Activated T-cell treated with anti-CD3 and anti-CD28 coated beads, Interleukin-2, amount 50 U/mL, for 48 hours (primary cell): ENCODE data around the gene STK40.

Source experiments
- DNase-seq, 2 experiments: peaks; one replicate each; pipeline ENCODE4 v3.0.0-alpha.2; 2020

STK40 gene

DNA sequence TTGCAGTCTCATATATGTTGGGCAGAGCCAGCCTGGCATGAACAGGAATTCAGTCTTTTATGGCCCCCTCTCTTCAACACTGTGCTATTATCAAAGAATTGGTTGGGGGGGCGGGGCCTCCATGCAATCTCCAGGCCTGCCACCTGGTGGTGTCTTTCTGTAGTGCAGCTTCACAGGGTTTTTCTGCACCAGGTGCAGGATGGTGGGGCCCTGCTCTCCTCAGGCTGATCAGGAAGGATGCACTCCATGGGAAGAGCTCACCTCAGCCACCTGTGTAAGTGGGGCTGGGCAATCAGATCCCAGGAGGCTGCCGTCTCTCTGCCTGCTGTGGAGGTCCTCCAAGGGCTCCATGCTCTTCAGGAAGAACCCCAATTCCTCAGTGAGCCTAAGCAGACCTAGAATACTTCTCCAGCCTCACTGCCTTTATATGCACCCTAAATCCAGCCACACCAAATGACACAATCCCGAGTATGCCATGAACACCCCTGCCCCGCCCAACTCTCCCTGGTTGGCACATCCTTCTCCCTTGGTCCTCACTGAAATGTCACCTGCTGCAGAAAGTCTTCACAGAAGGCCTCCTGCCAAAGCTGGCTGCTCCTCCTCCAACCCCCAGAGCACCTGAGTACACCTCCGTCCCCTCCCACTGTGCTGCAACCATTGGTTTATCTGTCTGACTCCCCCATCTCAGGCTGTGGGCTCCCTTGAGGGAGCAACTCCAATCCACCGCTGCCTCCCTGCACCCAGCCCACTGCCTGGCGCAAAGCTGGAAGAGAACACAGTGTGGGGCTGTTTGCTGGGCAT lies 16.5 kb downstream of the STK40 start:
- peak; percentile 90 to 93 for DNase-seq

DNA sequence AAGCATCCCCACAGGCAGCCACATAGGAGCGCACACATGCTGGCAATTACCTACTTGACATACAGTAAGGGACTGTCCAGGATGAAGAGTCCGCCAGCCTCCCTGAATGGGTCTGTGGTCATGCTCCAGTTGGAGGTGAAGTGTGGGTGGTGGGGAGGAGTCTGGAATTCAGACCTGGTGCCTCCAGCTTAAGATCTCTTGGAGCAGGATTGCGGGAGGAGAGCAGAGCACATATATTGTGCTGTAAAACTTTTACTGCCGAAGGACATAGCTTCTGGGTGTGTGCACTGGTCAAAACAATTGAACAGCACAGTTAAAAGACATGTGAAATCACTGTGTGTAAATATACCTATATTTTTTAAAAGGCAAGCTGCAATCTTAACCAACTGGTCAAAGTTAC lies 17.9 kb downstream of the STK40 start:
- DNase-seq = no peak

DNA sequence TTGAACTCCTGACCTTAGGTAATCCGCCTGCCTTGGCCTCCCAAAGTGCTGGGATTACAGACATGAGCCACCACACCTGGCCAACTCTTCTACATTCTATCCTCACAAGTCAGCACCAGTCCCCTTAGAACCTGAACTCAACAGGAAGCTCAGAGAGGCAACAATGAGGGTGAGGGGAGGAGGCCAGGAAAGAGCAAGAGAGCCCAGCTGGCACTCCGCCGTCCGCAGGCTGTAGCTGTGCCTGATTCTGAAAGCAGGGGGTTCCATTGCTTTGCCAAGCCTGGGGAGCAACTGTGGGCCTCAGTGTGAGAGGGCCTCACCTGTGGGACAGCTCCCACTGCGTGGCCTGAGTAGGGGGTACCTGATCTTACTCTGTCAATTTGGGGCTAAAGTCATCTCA lies 18.7 kb downstream of the STK40 start:
- no peak for DNase-seq

DNA sequence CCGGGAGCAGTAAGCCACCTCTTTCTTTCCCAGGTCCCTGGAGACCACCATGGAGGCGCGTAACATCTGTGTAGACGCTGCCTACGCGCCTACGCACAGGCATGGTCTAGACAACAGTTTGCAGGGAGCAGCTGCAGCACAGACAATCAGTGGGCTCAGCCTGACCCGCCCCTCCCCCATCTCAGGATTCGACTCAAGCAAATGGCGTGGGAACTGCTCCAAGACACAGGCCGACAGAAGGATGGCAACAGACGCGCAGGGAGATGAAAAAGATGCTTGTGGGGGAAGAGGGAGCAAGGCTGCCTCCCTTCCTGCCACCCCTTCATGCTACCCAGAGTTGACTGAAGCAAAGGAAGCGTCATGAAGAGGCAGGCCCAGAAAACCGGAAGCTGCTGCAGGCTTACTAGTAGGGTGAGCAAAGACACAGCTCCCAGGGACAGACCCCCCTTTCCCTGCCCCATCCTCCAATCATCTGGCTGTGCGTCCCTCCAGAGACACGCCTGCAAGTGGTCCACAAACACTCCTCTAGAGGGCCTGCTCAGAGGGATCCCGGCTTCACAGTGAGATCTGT lies 19.5 kb downstream of the STK40 start:
- peak; percentile 59 to 61 for DNase-seq

DNA sequence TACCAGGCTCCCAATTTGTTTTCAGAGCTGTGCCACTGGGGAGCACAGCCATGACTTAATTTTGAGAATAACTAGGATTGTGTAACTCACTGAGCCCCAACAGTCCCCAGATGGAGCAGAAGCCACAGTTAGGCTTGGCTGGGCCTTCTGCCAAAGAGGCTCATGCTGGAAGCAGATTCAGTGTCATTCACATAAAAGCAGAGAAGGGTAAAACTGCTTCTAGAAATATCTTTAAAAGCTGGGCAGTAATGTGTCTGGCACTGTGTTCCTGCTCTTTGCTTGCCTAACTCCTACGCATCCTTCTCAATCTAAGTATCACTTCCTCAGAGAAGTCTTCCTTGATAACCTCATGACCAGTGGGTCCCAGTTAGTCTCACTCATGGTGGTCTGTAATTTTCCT lies 20.3 kb downstream of the STK40 start:
- no peak for DNase-seq

DNA sequence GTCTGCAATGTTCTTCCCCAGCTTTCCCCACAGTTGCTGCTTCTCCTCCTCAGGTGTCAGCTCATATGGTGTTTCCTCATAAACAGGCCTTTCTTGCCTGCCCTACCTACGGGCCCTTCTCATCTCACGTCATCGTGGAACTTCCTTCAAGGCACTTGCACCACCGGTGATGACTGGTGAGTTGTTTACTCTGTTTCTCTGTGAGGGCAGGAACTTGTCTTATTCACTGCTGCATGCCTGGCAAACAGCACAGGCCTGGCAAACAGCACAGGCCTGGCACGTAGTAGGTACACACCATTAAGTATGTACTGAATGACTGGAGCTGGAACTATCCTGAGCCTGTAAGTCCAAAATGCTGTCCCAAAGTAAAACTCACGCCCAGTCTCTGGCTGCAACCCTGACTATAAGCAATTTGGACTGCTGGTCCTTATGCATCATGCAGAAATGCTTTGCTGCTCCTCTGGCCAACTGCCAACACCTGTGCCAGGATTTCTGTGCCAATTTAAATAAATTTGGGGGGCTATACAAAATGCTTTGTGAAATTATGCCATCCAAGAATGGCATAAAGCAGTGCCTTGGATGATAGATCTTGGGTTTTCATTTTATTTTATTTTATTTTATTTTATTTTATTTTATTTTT lies 25.7 kb downstream of the STK40 start:
- DNase-seq = no peak

DNA sequence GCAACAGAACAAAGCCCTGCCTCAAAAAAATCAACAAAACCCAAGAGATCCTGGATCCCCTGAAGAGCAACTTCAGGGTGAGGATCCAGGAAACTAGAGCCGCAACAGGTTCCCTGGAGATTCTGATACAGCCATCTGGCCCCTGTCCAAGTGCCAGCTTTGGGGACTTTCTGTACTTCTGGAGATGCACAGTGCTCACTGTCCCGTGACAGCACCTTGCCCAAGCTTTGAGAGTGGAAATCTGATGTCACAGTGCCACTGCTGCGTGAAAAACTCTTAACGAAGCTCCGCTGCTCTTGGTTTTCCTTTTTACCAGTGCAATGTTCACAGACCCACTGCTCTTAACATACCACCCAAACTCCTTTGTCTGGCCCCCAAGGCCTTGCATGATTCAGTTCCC lies 26.3 kb downstream of the STK40 start:
- no peak for DNase-seq

DNA sequence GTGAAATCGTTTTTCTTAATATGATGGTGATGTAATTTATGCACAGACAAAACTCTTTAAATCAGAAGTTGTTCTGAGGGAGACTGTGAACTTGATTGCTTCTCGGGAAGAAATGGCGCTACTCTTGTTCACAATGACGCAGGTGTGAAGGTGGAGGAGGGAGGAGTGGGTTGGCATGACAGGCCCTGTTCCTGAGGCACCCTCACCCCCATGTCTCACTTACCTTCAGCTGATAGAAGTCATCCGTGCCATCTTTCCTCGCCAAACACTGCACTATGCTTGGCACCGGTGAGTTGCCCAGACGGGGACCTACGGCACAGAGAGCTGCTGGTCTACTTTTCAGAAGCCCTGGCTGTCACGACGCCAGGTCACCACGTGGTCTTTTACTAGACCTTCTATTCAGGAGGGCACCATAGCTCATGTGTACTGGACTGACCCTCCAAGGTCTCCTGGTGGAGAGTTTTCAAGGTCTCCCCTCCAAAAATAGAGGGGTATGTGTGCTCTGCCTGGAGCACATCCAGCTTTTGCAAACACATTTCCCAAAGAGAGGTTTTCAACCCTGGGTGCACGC lies 27.1 kb downstream of the STK40 start:
- DNase-seq = no peak

DNA sequence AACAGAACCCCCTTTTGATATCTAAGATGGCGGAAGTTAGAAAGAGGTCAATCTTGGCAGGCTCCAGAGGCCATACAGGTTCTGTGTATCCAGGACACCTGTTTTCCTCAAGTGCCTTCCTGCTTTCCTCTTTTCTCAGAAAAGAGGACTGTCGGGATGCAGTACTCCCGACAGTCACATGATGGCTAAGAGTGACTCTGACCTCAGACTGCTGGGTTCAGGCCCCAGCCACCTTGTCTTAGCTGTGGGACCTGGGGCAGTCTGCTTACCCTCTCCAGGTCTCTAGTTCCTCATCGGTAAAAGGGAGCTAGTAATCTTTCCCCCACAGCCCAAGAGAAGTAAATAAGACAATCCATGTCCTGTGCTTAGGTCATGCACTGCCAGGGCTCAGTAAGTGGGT lies 29.9 kb downstream of the STK40 start:
- DNase-seq = no peak

DNA sequence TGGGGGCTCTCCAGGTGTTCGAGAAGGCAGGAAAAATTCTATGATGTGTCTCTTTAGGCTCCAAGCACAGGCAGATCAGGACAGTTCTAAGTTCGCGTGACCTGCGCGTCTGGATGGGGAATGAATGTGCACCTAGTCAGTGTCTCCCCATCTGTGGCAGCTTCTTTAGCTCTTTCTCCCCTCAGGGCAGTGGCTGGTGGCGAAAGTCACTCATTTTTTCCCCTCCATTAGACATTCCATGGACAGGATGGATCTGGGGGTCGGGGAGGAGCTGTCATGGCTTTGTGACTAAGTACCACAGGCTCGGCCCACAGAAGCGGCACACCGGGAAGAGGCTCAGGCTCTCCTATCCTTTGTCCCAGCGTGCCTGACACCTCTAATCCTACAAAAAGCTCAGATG lies 31.2 kb downstream of the STK40 start:
- no peak for DNase-seq

DNA sequence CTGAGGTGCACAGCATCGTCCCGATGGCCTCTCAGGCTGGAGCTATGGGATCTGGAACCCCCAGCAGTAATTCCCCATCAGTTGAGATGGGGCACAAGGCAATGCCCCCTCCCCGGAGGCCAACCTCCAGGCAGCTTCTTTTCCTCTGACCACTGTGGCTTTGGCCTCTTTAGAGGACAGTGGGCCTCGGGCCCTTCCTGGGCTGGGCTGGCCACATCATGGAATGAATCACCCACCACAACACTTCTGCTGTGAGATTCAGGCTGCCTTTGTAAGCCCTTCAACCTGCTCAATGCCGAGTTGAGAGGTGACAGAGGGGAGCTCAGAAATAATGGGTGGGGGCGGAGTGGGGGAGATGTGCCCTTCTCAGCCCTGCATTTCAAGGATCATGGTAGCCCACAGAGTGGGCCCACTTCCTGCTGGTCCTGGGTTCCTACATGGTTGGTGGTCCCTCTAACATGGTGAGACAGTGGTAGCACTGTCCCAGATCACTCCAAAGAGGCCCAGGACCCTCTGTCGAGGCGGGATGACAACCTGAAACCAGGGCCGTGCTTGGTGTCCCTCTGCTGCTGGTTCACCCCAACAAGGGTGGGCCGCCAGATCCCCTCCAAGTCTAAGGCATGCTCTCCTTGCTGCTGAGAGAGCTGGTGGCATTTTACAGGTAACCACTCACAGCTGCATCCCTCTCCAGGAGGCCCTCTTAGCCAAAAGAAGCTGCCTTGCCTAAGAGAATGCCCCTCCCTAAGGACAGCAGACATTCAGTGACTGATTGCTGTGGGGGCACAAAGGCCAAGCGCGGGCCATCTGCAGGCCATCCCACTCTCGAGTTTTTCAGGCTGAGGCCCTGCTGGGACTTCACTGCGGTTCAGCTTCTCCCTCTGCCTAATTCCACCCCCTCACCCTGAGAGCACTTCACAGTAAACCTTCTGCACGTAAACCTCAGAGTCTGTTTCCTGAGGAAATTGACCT lies 32.5 kb downstream of the STK40 start:
- no peak for DNase-seq

DNA sequence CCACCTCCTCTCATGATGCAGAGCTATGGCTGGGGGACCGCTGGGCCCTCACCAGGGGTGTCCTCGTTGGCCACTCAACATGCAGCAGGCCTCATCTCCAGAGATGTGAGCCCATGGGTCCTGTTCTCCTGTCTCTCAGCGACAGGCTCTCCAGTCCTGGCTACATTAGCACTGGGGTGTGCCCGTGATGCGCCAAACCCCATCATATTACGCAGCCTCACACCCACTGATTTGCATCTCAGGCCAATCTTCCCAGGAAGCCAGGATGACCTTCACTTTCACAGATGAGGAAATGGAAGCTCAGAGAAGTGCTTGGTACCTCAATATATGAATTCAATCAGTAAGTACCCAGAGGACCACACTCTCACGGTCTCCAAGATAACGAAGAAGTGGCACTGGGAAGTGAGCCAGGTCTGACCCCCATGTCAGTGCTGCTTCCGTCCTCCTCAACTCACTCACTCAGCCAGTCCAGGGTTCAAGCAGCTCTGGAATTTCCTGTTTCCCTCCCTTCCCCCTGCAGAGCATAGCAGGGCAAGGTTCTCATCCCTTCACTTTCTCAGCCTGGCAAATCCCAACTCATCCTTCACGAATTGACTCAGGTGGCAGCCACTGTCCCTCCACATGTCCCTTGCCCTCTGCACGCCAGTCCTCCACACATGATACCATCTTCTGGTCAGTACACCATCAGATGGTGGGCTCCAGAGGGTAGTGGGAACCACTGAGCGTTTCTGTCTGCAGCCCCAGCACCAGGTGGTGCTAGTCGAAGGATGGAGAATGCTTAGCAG lies 33.4 kb downstream of the STK40 start:
- DNase-seq = no peak

DNA sequence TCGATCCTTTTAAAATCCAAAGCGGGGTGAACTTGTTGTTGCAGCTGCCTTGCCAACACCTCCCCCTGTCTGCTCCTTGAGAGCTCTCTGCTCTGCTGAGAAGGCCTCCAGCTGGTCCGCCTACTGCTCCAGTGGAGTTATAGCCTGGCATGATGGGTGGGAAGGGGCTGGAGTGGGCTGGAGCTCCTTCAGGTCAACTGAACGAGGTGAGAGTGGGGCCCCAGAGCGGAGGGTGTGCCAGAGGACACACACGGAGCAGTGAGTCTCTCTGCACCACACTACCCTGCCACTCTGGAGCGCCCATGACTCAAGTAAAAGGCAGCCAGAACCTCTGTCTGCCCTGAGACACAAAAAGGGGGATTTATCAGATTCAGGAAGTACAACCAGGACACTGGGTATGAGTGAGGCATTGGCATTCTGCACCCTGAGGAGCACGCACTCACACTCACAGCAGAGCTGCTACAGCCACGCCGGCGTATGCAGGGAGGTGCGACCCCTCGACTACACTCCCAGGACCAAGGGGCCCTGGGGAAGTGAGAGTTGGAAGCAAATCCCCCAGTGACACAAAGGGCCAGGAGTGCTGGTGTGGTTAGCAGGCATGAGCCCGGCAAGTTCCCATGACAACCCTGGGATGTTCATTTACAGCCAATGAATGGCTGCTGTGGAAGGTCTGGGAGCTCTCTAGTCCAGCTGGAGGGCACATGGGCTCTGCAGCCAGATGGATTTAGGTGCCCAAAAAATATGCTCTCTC lies 34.3 kb downstream of the STK40 start:
- no peak for DNase-seq

DNA sequence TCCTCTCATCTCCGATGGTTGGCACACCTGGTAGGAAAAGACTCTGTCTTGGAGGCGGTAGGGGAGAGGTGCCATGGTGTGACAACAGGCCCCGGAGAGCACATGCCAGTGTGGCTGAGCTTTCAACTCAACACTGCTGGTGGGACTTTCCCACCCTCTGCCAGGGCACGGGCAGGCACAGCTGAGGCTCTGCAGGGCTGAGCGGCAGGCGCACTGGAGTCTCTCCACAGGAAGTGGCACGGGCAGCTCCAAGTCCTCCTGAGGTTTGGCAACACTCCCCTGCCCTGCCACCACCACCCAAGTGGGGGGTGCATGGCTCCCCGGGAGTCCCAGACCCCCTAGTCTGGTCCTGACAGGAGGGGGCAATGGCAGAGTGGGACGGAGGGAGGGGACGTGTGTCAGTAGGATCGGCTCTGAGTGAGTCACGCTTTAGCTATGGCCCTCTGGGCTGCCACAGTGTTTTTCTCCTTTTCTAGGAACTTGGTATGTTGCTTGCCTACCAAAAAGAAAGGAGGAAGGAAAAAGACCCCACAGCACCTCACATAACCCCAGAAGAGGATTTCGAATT lies 35.0 kb downstream of the STK40 start:
- DNase-seq = peak; percentile 48 to 63

DNA sequence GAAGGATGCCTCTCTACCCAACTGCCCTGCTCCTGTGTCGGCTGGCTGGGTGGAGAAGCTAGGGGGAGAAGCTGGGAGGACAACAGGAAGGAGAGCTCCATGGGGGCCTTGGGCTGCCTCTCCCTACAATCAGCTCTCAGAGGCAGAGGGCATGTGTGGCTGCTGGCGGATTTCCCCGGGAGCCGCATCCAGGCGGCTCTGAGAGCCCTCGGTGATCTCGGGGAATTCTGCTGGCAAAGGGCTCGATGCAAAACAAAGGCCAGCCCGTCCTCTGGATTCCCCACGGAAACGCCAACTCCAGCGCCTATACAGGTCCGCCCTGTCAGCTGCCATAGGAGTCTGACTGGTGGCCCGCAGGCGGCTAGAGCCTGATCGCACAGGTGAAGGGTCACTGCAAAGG lies 35.9 kb downstream of the STK40 start:
- DNase-seq = no peak

DNA sequence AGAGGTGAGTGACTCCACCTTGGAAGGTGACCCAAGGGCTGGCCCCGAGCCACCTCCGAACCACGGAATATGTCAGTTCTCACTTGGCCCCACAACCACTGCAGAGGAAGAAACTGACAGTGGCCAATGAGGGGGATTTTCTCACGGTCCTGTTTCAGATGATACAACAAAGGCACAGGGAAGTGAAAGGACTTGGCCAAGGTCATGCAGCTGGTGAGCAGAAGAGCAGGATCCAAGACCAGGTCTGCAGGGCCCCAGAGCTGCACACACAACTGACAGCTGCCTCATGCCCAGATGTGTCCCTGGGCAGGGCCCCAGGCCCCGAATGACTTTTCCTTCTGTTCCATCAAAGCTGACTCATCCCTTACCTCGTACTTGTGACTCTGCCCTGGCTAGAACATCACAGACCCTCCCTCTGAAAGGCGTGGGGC lies 36.5 kb downstream of the STK40 start:
- DNase-seq = no peak

DNA sequence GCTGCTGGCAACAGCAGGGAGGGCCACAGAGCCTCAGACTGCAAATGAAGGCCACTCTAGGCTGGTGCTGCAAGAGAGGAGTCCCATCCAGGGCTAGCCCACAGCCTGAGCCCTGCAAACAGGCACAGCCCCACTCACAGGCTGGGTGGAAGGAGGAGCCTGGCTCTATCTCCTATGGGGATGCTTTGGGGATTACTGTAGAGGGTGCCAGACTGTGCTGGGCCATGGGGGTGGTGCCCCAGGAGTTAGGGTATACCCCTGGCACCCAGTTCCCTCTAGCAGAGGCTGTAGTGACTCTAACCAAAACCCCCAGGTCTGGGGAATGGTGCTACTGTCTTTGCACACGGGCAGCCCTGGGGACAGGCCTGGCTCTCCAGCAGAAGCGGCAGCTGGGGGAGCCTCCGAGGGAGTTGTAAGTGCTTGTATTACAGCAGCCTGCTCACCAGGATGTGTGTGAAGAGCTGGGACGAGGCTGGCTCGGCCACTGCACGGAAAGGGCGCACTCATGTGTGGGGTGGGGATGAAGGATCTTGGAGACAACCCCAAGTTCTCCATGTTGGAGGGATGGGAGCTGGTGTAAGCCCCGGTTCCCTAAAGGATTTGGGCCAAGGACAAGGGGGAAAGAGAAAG lies 38.9 kb downstream of the STK40 start:
- DNase-seq = no peak

DNA sequence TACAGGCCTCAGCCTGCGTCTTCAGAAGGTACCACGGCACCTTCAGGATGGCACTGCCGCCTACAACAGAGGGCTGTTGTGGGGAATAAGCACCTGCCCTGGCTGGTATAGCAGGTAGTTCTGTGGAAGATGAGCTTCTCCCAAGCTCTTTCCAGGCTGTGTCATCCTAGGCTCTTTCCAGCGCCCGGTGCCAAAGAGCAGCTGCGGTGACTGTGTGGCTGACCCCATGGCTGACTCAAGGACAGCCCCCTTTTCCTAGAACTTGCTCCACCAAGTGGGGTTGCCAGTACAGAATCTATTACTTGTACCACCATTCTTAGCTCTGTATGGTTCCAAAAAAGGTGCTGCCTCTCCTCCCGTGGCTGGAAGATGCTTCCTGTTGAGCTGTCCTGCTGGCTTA lies 40.4 kb downstream of the STK40 start:
- no peak for DNase-seq

DNA sequence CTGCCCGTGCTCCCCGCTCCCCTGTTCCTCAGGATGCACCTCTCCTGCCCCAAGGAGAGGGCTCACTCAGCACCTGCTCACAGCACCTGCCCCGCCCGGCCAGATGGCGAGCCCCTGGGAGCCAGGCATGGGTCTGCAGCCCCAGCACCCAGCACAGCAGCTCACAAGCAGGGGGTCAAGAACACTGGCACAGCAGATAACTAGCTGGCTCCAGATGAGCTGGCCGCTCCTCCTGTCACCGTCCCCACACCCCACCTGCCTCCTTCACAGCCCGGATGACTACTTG lies 41.4 kb downstream of the STK40 start:
- no peak for DNase-seq

DNA sequence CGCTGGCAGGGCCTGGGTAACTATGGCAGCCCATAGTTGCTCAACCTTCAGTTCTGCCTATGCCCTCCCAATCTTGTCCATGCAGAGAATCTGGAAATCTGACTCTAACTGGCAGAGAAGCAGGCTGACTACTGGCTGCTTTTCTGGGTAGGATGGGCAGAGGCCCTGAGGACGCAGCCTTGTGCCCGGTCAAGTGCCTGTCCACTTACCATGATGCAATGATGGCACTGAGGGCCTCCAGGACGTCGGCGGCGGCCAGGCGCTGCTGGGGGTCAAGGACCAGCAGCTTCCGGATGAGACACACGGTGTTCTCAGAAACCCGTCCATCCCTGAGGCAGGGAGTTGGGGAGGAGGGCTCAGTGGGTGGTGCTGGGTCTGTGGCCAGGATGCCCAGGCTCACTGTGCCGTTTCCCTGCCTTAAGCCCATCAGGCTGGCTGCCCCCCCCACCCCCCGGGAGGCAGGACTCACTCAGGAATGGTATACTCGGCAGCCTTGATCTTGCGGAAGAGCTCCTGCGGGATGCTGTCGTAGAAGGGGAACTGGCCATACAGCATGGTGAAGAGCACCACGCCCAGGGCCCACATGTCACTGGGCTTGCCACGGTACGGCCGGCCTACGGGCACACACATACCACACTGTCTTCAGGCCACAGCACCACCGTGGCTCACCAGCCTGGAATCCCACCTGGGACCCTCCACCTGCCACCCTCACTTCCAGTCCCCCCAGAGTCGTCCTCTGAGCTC lies 41.9 kb downstream of the STK40 start:
- DNase-seq = no peak
